CD4-positive, CD25-positive, alpha-beta regulatory T cell (primary cell): Measurements from ENCODE around the gene PANK4. TPM values are rescaled to one million over a fixed set of nuclear protein-coding genes. Genes with fewer than 3 reads are reported as not detected.
A peak's percentile ranks its signal among the peaks of the same experiment; 100 is the strongest.

Source experiments
- ATAC-seq, 2 donors: fragments of 150-1000 bp; cut with Tn5 transposase; one replicate each; pipeline ENCODE4 v1.10.0; 2021; ENCODE audit warnings: low read depth in 2 of 2, moderate number of reproducible peaks in 2 of 2, moderate library complexity in 1 of 2
- DNase-seq, 3 donors: peaks; one replicate each; pipeline versions ENCODE4 v3.0.0 to v3.0.0-alpha.2; 2012 to 2022; ENCODE audit warnings: mixed read lengths in 1 of 3
- H3K27ac ChIP-seq: one replicate; pipeline ENCODE4 v1.7.0; 2013; ENCODE audit warnings: mild to moderate bottlenecking, low read length; ENCODE audit not compliant: insufficient read depth, poor library complexity, severe bottlenecking
- H3K27me3 ChIP-seq: one replicate; pipeline ENCODE4 v1.7.0; 2013; ENCODE audit warnings: low read length; ENCODE audit not compliant: control insufficient read depth, insufficient read depth
- H3K36me3 ChIP-seq: one replicate; pipeline ENCODE4 v1.7.0; 2013; ENCODE audit warnings: mild to moderate bottlenecking, low read length, moderate library complexity; ENCODE audit not compliant: control insufficient read depth, insufficient read depth
- H3K4me1 ChIP-seq: 2 replicates; pipeline ENCODE4 v1.7.0; 2013; ENCODE audit warnings: mild to moderate bottlenecking, low read length; ENCODE audit not compliant: insufficient read depth, control insufficient read depth, poor library complexity, severe bottlenecking
- H3K4me3 ChIP-seq: one replicate; pipeline ENCODE4 v1.7.0; 2013; ENCODE audit warnings: low read depth, mild to moderate bottlenecking, low read length, moderate library complexity
- H3K9me3 ChIP-seq, 2 experiments: 1 replicate in 1 of 2; 2 replicates in 1 of 2; pipeline ENCODE4 v1.7.0; 2013; ENCODE audit warnings: low read length in 2 of 2, mild to moderate bottlenecking in 1 of 2, moderate library complexity in 1 of 2; ENCODE audit not compliant: control insufficient read depth in 2 of 2
- H3K27ac Mint-ChIP-seq, 3 donors: one replicate each; pipeline ENCODE4 v1.8.0; 2020 to 2022; ENCODE audit warnings: mild to moderate bottlenecking in 3 of 3, mixed read lengths in 3 of 3, moderate library complexity in 2 of 3
- H3K27me3 Mint-ChIP-seq: one replicate; pipeline ENCODE4 v1.8.0; 2022; ENCODE audit warnings: mild to moderate bottlenecking, mixed read lengths
- H3K36me3 Mint-ChIP-seq: one replicate; pipeline ENCODE4 v1.8.0; 2020; ENCODE audit warnings: mixed read lengths
- H3K4me1 Mint-ChIP-seq, 4 donors: one replicate each; pipeline ENCODE4 v1.8.0; 2020 to 2022; ENCODE audit warnings: mixed read lengths in 4 of 4, mild to moderate bottlenecking in 1 of 4
- H3K4me3 Mint-ChIP-seq, 4 donors: one replicate each; pipeline ENCODE4 v1.8.0; 2020 to 2022; ENCODE audit warnings: mild to moderate bottlenecking in 4 of 4, mixed read lengths in 4 of 4, moderate library complexity in 3 of 4
- H3K9me3 Mint-ChIP-seq, 7 donors: one replicate each; pipeline ENCODE4 v1.8.0; 2020 to 2022; ENCODE audit warnings: mixed read lengths in 7 of 7, mild to moderate bottlenecking in 3 of 7, moderate library complexity in 2 of 7
- polyA plus RNA-seq, 4 donors: library from polyadenylated mRNA; unstranded; fragments of 300-500 nt; fragmentation: Illumina TruSeq; gene quantifications; one replicate each; pipeline ENCODE4 v1.2.3, GENCODE V29; 2021
- total RNA-seq: library from RNA; stranded (reverse); gene quantifications from one replicate; pipeline ENCODE4 v1.2.3, GENCODE V29; 2022

PANK4 gene
- total and polyA plus RNA-seq, 5 donors from 2014 or later: 16.8 to 66.6 (median 17.7) TPM

DNA sequence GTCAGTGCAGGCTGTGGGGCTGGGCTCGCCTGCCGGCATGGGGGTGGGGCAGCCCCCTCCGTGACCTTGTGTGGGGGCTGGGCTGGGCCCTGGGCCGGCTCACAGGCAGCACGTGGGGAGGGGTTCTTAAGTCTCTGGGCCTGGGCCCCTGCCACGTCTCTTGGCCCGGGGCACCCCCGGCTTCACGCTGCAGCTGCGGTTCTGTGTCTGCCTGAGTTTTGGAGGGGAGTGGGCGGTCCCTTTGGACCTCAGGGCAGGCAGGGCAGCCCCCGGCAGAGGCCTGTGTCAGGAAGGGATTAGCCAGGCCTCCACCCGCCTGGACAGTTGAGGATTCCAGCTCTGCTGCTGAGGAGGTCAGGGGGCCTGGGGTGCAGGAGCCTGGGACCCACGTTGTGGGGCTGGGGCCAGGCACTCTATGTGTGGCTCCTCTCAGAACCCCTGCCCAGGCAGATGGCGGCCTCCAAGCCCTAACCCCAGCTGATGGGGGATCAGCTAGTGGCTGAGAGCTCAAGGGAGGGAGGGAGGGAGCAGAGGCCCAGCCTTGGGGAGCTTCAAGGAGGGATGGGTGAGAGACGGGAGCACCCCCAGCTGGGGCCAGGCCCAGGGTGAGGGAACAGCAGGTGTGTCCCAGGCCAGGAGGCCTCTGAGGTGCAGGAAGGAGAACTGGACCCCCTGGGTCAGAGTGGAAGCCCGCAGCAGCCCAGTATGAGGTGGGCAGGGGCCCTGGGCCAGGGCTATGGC, 52.1 kb downstream of the PANK4 start:
- H3K4me1 Mint-ChIP-seq: no peaks in the 10 kb centered on the region
- H3K27me3 ChIP-seq: no peaks in the 10 kb centered on the region
- no peak overlapping the region for H3K27ac Mint-ChIP-seq
- H3K36me3 Mint-ChIP-seq: no peaks in the 10 kb centered on the region
- H3K4me3 ChIP-seq: no peak overlapping the region
- no peaks in the 10 kb centered on the region for H3K36me3 ChIP-seq
- H3K27me3 Mint-ChIP-seq: no peaks in the 10 kb centered on the region
- ATAC-seq (no peak), DNase-seq (no peak)
- no peak overlapping the region for H3K27ac ChIP-seq
- no peaks in the 10 kb centered on the region for H3K9me3 ChIP-seq
- no peak overlapping the region for H3K4me3 Mint-ChIP-seq
- H3K9me3 Mint-ChIP-seq: no peaks in the 10 kb centered on the region
- no peaks in the 10 kb centered on the region for H3K4me1 ChIP-seq

DNA sequence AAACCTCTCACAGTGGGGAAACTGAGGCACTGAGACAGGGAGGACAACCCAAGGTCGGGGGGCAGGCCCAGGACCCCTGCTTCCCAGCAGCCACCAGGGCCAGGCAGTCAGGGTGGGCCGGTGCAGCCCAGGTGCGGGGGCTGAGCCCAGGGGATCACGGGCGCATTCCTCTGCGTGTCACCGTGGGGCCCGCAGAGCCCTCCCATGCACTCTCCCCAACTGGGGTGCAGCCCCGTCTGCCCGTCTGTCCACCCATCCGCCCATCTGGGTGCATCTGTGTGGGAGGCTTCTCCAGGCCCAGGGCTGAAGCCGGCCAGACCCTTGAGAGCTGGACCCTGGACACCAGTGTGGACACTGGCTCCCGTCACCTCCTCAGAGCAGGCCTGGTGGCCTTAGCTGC, 53.2 kb downstream of the PANK4 start:
- Histone ChIP-seq H3K4me1 (no peaks in the 10 kb centered on the region), H3K4me3 (no peak overlapping the region), H3K9me3 (no peaks in the 10 kb centered on the region), H3K27ac (no peak overlapping the region), H3K27me3 (no peaks in the 10 kb centered on the region), H3K36me3 (no peaks in the 10 kb centered on the region)
- ATAC-seq (no peak), DNase-seq (no peak)
- no peaks in the 10 kb centered on the region for H3K36me3 Mint-ChIP-seq
- H3K9me3 Mint-ChIP-seq: no peaks in the 10 kb centered on the region
- no peak overlapping the region for H3K4me3 Mint-ChIP-seq
- H3K4me1 Mint-ChIP-seq: peaks cover 0 to 4% (median 0%) of the 10 kb centered on the region in 4 donors
- H3K27ac Mint-ChIP-seq: no peak overlapping the region
- H3K27me3 Mint-ChIP-seq: no peaks in the 10 kb centered on the region

DNA sequence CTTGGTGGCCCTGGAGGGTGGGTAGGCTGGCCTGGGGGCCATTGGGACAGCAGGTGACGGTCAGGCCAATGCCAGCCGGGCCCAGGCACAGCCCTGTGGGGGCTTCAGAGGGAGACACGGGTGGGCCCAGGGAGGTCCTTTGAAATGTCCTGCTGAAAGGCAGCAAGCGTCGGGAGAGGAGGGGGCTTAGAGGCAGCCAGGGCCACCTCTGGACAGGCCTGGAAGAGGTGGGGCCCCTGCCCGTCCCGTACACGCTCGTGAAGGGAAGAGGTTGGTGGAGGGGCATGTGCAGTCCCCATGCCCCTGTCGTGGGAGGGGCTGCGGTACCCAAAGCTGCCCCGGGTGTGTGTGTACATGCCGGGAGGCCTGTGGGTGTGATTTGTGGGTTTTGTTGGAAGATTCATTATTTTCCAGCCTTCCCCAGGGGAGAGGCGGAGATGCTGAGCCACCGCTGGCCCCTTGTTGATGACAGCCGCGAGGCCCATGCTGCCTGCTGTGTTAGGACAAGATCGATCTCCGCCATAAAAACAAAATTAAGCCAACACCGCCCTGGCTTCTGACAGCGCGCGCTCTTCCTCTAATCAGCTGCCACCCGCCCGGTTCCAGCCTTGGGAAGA, 53.7 kb downstream of the PANK4 start:
- Mint-ChIP-seq H3K27me3 (no peaks in the 10 kb centered on the region), H3K4me1 (peaks cover 0 to 4% (median 0%) of the 10 kb centered on the region in 4 donors), H3K36me3 (no peaks in the 10 kb centered on the region), H3K9me3 (no peaks in the 10 kb centered on the region), H3K27ac (no peak overlapping the region), H3K4me3 (no peak overlapping the region)
- DNase-seq: no peak
- no peak overlapping the region for H3K27ac ChIP-seq
- H3K27me3 ChIP-seq: no peaks in the 10 kb centered on the region
- peaks cover 4% of the 10 kb centered on the region for H3K4me1 ChIP-seq
- H3K36me3 ChIP-seq: no peaks in the 10 kb centered on the region
- no peak for ATAC-seq
- H3K9me3 ChIP-seq: no peaks in the 10 kb centered on the region
- H3K4me3 ChIP-seq: no peak overlapping the region

DNA sequence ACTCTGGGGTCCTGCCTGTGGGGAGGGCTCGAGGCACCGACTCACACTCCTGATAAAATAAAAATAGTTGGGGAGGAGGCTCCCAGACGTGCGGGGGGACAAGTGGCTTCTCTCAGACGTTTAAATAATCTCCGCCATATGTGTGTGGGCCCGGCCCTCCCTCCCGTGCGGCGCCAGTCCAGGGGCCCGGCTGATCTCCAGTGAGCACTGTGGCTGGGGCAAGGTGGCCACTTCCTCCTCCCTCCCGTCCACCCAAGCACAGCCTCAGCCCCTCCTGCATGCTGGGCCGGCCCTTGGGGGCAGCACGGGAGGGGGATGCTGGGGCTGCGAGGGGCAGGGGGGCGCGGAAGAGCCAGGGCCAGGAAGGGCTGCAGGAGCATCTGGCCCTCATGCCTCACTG, 54.3 kb downstream of the PANK4 start:
- Mint-ChIP-seq H3K27ac (no peak overlapping the region), H3K4me1 (peaks cover 0 to 4% (median 0%) of the 10 kb centered on the region in 4 donors), H3K9me3 (no peaks in the 10 kb centered on the region), H3K4me3 (no peak overlapping the region), H3K27me3 (no peaks in the 10 kb centered on the region), H3K36me3 (no peaks in the 10 kb centered on the region)
- no peak for ATAC-seq
- Histone ChIP-seq H3K27ac (no peak overlapping the region), H3K4me3 (no peak overlapping the region), H3K27me3 (no peaks in the 10 kb centered on the region), H3K9me3 (no peaks in the 10 kb centered on the region), H3K4me1 (peaks cover 9% of the 10 kb centered on the region), H3K36me3 (no peaks in the 10 kb centered on the region)
- DNase-seq: no peak

DNA sequence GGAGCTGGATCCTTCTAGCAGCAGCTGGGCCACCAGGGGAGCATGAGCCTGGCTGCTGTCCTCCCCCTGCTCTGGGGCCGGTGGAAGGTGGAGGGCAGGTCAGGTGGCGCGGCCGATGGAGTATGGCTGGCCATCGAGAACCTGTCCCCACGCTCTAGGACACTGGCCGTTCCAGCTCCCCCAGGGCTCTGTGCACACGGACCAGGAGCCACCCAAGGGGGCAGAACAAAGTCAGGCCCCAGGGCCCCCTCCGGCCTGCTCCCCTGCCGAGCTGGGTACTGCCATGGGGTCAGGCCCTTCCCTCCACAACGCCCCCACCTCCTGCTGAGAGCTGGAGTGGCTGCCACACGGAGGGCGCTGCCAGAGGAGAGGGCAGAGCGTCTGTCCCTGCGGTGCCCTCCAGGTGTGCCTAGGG, 54.8 kb downstream of the PANK4 start:
- H3K9me3 Mint-ChIP-seq: no peaks in the 10 kb centered on the region
- H3K4me3 Mint-ChIP-seq: no peak overlapping the region
- DNase-seq (no peak), ATAC-seq (no peak)
- no peak overlapping the region for H3K27ac Mint-ChIP-seq
- H3K36me3 Mint-ChIP-seq: no peaks in the 10 kb centered on the region
- Histone ChIP-seq H3K27me3 (no peaks in the 10 kb centered on the region), H3K9me3 (no peaks in the 10 kb centered on the region), H3K4me3 (no peak overlapping the region), H3K4me1 (peaks cover 14% of the 10 kb centered on the region), H3K27ac (no peak overlapping the region), H3K36me3 (no peaks in the 10 kb centered on the region)
- H3K4me1 Mint-ChIP-seq: peaks cover 0 to 5% (median 0%) of the 10 kb centered on the region in 4 donors
- H3K27me3 Mint-ChIP-seq: no peaks in the 10 kb centered on the region

DNA sequence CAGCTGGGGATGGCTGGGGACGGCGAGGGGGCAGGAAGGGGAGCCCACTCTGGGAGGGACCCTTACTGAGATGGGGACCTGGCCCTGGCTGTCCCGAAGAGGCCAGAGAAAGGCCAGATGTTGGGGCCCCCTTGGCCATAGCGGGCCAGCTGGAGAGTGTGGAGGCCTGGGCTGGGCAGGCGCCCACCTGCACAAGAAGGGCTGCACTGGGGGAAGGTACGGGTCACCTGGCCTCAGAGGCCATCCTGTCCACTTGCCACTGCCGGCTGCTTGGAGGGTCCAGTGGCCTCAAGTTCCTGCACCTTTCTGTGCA, 55.3 kb downstream of the PANK4 start:
- no peaks in the 10 kb centered on the region for H3K36me3 ChIP-seq
- peaks cover 19% of the 10 kb centered on the region for H3K4me1 ChIP-seq
- H3K27ac Mint-ChIP-seq: peak overlapping the region in 1 of 3 donors; percentile 26
- H3K9me3 Mint-ChIP-seq: no peaks in the 10 kb centered on the region
- ATAC-seq: no peak
- H3K4me1 Mint-ChIP-seq: peaks cover 0 to 7% (median 0%) of the 10 kb centered on the region in 4 donors
- H3K4me3 Mint-ChIP-seq: no peak overlapping the region
- H3K36me3 Mint-ChIP-seq: no peaks in the 10 kb centered on the region
- no peak overlapping the region for H3K4me3 ChIP-seq
- H3K9me3 ChIP-seq: no peaks in the 10 kb centered on the region
- no peak overlapping the region for H3K27ac ChIP-seq
- no peaks in the 10 kb centered on the region for H3K27me3 ChIP-seq
- no peak for DNase-seq
- no peaks in the 10 kb centered on the region for H3K27me3 Mint-ChIP-seq

DNA sequence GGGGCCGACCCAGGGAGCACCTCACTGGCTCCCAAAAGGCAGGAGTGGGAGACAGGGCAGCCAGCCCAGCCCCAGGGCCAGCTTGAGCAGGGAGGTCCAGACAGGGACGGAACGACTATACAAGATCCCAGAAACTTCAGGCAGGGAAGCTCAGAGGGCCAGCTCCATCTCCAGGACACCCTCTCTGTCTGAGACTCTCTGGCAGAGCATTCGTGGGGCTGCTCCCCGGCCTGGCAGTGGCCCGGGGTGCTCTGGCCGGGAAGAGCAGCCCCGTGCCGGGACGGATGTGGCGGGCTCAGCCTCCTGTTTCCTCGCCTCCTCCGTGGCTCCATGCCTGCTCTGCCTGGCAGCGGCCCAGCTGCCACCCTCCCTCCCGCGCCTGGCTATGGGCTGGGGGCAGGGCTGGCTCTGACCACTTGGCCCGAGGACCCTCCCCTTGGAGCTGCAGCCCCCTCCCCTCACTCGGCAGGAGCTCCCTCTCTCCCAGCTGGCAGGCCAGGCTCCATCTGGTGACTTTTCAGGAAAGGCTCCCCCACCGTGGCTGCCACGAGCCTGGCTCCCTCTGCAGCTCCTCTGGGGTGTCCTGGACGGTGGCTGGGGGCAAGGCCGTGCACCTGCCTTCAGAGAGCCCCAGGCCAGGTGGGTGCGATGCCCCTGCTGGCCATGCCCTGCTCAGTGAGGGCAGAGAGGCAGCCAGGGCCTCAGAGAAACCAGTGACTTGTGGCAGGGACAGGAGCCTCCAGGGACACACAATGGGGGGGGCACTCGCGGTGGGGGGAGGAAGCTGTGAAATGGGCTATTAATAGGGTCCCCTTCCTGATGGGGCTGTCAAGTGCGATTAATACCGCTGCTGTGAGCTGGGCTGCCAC, 55.9 kb downstream of the PANK4 start:
- DNase-seq (no peak), ATAC-seq (no peak)
- H3K36me3 ChIP-seq: no peaks in the 10 kb centered on the region
- no peak overlapping the region for H3K4me3 Mint-ChIP-seq
- H3K27me3 ChIP-seq: no peaks in the 10 kb centered on the region
- no peaks in the 10 kb centered on the region for H3K9me3 ChIP-seq
- H3K27ac Mint-ChIP-seq: peak overlapping the region in 1 of 3 donors; percentile 26
- no peak overlapping the region for H3K27ac ChIP-seq
- H3K27me3 Mint-ChIP-seq: no peaks in the 10 kb centered on the region
- peaks cover 0 to 7% (median 0%) of the 10 kb centered on the region in 4 donors for H3K4me1 Mint-ChIP-seq
- no peaks in the 10 kb centered on the region for H3K36me3 Mint-ChIP-seq
- no peak overlapping the region for H3K4me3 ChIP-seq
- H3K9me3 Mint-ChIP-seq: no peaks in the 10 kb centered on the region
- H3K4me1 ChIP-seq: peaks cover 24% of the 10 kb centered on the region
